SH-SY5Y (cell line): ENCODE results near the gene IFI27L2.

Experiments
- GATA2 ChIP-seq: IDR thresholded peaks from 2 replicates; pipeline ENCODE4 v1.6.1; 2011; ENCODE audit warnings: mild to moderate bottlenecking, low read depth, low read length
- GATA3 ChIP-seq: IDR thresholded peaks from 2 replicates; pipeline ENCODE4 v1.6.1; 2011; ENCODE audit warnings: low read depth, mild to moderate bottlenecking, low read length, moderate library complexity

- TF ChIP-seq GATA2: no peak
- no peak for TF ChIP-seq GATA3
Measured at GRCh38 chr14:94113073-94113472, 16.3 kb downstream of the IFI27L2 start.
